ENCODE measurements around the gene FFAR2. TPM values are rescaled to one million over a fixed set of nuclear protein-coding genes. Genes with fewer than 3 reads are reported as not detected.

Gene FFAR2
- total RNA-seq, result under 1 TPM in 2 of 4 donors, not detected in 2; 0.21 TPM

DNA sequence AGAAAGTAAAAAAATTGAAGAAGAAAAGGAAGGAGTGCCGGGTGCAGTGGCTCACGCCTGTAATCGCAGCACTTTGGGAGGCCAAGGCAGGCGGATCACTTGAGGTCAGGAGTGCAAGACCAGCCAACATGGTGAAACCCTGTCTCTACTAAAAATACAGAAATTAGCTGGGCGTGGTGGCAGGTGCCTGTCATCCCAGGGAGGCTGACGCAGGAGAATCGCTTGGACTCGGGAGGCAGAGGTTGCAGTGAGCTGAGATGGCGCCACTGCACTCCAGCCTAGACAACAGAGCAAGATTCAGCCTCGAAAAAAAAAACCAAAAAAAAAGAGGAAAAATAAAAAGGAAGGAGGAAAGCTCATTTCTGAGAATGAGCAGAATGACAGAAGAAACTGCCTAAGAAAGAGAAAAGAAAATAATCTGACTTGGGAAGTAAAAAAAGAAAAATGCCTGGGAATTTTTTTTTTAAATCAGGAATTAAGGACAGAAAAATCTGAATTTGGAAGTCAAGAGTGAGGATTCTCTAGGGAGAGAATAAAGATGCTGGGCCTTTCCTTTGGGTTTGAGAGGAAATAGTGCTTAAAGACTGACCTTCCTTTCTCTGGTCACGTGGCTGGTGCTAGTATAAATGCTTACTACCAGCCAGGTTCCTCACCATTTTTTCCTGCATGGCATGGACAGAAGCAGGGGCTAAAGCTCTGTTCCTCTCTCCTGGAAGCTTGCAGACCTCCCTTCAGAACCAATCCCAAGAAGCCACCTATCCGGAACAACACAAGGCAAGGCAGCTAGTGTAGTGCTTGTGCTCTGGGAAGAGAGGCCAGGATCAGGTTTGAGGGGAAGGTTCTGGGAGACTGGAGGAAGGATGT lies at the start of gene FFAR2:
TSS of gene FFAR2 (plus strand) at position 652 of the 864 bp plus-strand sequence. CDS start 1,458 bp downstream, outside the sequence.
- TF ChIP-seq, protein P1, sequence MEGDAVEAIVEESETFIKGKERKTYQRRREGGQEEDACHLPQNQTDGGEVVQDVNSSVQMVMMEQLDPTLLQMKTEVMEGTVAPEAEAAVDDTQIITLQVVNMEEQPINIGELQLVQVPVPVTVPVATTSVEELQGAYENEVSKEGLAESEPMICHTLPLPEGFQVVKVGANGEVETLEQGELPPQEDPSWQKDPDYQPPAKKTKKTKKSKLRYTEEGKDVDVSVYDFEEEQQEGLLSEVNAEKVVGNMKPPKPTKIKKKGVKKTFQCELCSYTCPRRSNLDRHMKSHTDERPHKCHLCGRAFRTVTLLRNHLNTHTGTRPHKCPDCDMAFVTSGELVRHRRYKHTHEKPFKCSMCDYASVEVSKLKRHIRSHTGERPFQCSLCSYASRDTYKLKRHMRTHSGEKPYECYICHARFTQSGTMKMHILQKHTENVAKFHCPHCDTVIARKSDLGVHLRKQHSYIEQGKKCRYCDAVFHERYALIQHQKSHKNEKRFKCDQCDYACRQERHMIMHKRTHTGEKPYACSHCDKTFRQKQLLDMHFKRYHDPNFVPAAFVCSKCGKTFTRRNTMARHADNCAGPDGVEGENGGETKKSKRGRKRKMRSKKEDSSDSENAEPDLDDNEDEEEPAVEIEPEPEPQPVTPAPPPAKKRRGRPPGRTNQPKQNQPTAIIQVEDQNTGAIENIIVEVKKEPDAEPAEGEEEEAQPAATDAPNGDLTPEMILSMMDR (IDR thresholded peaks at IDR 0.05), result no peak
- no peak for TF ChIP-seq POLR2A (IDR thresholded peaks at IDR 0.05)
- H3K36me3 ChIP-seq, result no peaks in the 10 kb centered on the region
- no peaks in the 10 kb centered on the region for H3K27me3 ChIP-seq
- no peaks in the 10 kb centered on the region for H3K9me3 ChIP-seq
- no peak within 1 kb of the TSS for H3K4me3 ChIP-seq
- H3K27ac ChIP-seq, result no peak within 1 kb of the TSS
- no peaks in the 10 kb centered on the region for H3K4me1 ChIP-seq
- no peak for DNase-seq
- intact Hi-C loops (cut with DNase I; ENCODE audit: low total_unique reads), result no loop called here

DNA sequence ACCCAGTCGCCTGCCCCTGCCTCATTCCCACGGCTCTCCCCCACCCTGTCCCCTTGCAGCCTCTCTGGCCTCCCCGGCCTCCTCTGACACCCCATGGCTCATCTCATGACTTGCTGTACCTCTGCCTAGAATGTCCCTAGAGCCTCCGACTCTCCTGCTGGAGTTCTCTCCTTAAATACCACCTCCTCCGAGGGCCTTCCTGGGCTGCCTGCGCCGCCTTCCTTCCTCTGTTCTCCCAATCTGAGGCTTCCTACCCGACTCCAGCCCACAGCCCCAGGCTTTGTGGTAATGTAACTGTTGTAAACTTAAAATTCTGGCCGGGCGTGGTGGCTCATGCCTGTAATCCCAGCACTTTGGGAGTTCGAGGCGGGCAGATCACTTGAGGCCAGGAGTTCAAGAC lies 49.5 kb upstream of the FFAR2 start:
- H3K4me3 ChIP-seq, result no peak overlapping the region
- H3K27me3 ChIP-seq, result no peaks in the 10 kb centered on the region
- no peak overlapping the region for H3K27ac ChIP-seq
- no peak for DNase-seq
- H3K36me3 ChIP-seq, result no peaks in the 10 kb centered on the region
- H3K9me3 ChIP-seq, result no peaks in the 10 kb centered on the region
- intact Hi-C loops (cut with DNase I; ENCODE audit: low total_unique reads), result no loop called here
- TF ChIP-seq, protein P1 (IDR thresholded peaks at IDR 0.05), result no peak
- TF ChIP-seq POLR2A (IDR thresholded peaks at IDR 0.05), result no peak
- no peaks in the 10 kb centered on the region for H3K4me1 ChIP-seq

DNA sequence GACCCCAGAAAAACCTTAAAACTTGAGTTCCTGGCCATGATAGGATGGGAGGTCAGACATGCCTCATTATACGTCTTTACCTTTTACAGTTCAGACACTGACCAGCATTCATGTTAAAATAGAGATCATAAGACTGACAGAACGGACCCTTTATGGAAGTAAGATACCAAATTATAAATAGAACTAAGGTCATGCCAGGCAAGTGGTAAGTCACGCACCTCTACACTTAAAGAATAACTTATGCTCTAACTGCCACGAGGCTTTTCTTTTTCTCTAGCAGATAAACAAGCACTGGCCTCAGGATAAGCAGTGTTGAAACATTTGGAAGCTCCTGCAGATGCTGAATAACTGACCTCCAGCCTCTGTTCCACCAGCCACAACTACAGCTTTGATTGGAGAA lies 48.8 kb upstream of the FFAR2 start:
- Histone ChIP-seq H3K4me3 (no peak overlapping the region), H3K9me3 (no peaks in the 10 kb centered on the region), H3K36me3 (no peaks in the 10 kb centered on the region), H3K27me3 (no peaks in the 10 kb centered on the region), H3K27ac (no peak overlapping the region), H3K4me1 (no peaks in the 10 kb centered on the region)
- no peak for DNase-seq
- intact Hi-C loops (cut with DNase I; ENCODE audit: low total_unique reads), result no loop called here
- no peak for TF ChIP-seq POLR2A (IDR thresholded peaks at IDR 0.05)
- TF ChIP-seq, protein P1 (IDR thresholded peaks at IDR 0.05), result no peak

DNA sequence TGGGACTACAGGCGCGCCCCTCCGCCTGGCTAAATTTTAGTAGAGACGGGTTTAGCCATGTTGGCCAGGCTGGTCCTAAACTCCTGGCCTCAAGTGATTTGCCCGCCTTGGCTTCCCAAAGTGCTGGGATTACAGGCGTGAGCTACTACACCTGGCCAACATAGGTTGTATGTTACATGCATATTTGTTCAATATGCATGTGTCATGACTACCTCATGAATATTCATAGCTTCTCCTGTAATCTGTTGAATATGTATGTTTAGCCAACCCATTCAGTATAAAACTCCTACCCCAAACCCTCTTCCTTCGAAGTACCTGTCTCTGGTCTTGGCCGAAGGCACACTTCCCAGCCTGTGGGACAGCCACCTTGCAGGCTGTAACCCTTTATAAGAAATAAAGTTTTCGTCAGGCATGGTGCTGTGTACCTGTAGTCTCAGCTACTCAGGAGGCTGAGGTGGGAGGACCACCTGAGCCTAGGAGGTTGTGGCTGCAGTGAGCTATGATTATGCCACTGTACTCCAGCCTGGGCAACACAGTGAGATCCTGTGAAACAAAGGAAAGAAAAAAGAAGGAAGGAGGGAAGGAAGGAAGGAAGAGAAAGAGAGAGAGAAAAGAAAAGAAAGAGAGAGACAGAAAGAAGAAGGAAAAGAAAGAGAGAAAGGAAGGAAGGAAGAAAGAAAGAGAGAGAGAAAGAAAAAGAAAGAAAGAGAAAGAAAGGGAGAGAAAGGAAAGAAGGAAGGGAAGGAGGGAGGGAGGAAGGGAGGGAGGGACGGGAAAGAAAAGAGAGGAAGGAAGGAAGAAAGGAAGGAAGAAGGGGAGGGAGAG lies 47.9 kb upstream of the FFAR2 start:
- no peak for DNase-seq

More for the DNA sequence above, 47.9 kb upstream of the FFAR2 start:
- intact Hi-C loops (cut with DNase I; ENCODE audit: low total_unique reads), result no loop called here
- Histone ChIP-seq H3K27ac (no peak overlapping the region), H3K36me3 (no peaks in the 10 kb centered on the region), H3K4me3 (no peak overlapping the region), H3K4me1 (no peaks in the 10 kb centered on the region), H3K27me3 (no peaks in the 10 kb centered on the region), H3K9me3 (no peaks in the 10 kb centered on the region)
- TF ChIP-seq, protein P1 (IDR thresholded peaks at IDR 0.05), result no peak
- TF ChIP-seq POLR2A (IDR thresholded peaks at IDR 0.05), result no peak
